ENCODE data around the gene CDHR3. TPM values are rescaled to one million over a fixed set of nuclear protein-coding genes. Genes with fewer than 3 reads are reported as not detected.

CDHR3 gene
- total RNA-seq, 1 donor from 2014 or later, result 10.6 TPM

GRCh38 chr7:106065575-106066500 is 102.8 kb downstream of the CDHR3 start:
- H3K9me3 Mint-ChIP-seq (ENCODE audit: unreplicated experiment), result no peaks in the 10 kb centered on the region
- peaks cover 4% of the 10 kb centered on the region for H3K27me3 Mint-ChIP-seq (ENCODE audit: unreplicated experiment)
- no peak for DNase-seq (ENCODE audit: low spot score)
- no peak for TF ChIP-seq CTCF (IDR thresholded peaks at IDR 0.05; ENCODE audit: unreplicated experiment)
- H3K36me3 Mint-ChIP-seq (ENCODE audit: low read depth, unreplicated experiment), result peaks cover 4% of the 10 kb centered on the region
- no peak overlapping the region for H3K4me3 Mint-ChIP-seq (ENCODE audit: unreplicated experiment)
- H3K4me1 Mint-ChIP-seq (ENCODE audit: unreplicated experiment), result peaks cover 36% of the 10 kb centered on the region
- no peak overlapping the region for H3K27ac Mint-ChIP-seq (ENCODE audit: unreplicated experiment)

- Mint-ChIP-seq H3K27me3 (ENCODE audit: unreplicated experiment) (peaks cover 2% of the 10 kb centered on the region), H3K4me1 (ENCODE audit: unreplicated experiment) (peaks cover 50% of the 10 kb centered on the region), H3K27ac (ENCODE audit: unreplicated experiment) (no peak overlapping the region), H3K9me3 (ENCODE audit: unreplicated experiment) (no peaks in the 10 kb centered on the region), H3K4me3 (ENCODE audit: unreplicated experiment) (no peak overlapping the region), H3K36me3 (ENCODE audit: low read depth, unreplicated experiment) (no peaks in the 10 kb centered on the region)
- no peak for TF ChIP-seq CTCF (IDR thresholded peaks at IDR 0.05; ENCODE audit: unreplicated experiment)
- no peak for DNase-seq (ENCODE audit: low spot score)
Observed at GRCh38 chr7:106067678-106068077, 104.6 kb downstream of the CDHR3 start.

GRCh38 chr7:106068538-106068961 is 105.5 kb downstream of the CDHR3 start:
- Mint-ChIP-seq H3K4me3 (ENCODE audit: unreplicated experiment) (no peak overlapping the region), H3K36me3 (ENCODE audit: low read depth, unreplicated experiment) (no peaks in the 10 kb centered on the region), H3K27ac (ENCODE audit: unreplicated experiment) (no peak overlapping the region), H3K4me1 (ENCODE audit: unreplicated experiment) (peaks cover 50% of the 10 kb centered on the region), H3K27me3 (ENCODE audit: unreplicated experiment) (peaks cover 2% of the 10 kb centered on the region), H3K9me3 (ENCODE audit: unreplicated experiment) (no peaks in the 10 kb centered on the region)
- DNase-seq (ENCODE audit: low spot score), result no peak
- no peak for TF ChIP-seq CTCF (IDR thresholded peaks at IDR 0.05; ENCODE audit: unreplicated experiment)

DNA sequence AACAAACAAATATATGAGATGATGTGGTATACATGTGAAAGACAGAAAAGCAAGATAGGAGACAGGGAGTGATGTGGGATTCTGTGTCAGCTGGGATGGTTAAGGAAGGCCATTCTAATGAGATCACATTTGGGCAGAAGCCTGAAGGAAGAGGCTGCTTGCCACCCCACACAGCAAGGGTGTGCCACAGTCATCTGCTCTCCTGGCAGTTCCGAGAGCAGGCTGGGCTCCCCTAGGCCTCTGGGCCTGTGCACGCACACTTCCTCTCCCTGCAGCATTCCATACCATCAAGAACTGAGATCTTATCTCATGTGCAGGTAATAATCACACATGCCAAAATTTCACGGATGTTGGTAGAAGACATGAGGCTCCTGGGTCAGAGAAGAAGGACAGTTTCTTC is 105.9 kb downstream of the CDHR3 start:
- TF ChIP-seq CTCF (IDR thresholded peaks at IDR 0.05; ENCODE audit: unreplicated experiment), result no peak
- Mint-ChIP-seq H3K27me3 (ENCODE audit: unreplicated experiment) (peaks cover 3% of the 10 kb centered on the region), H3K27ac (ENCODE audit: unreplicated experiment) (no peak overlapping the region), H3K4me1 (ENCODE audit: unreplicated experiment) (peaks cover 50% of the 10 kb centered on the region), H3K36me3 (ENCODE audit: low read depth, unreplicated experiment) (no peaks in the 10 kb centered on the region), H3K9me3 (ENCODE audit: unreplicated experiment) (no peaks in the 10 kb centered on the region), H3K4me3 (ENCODE audit: unreplicated experiment) (no peak overlapping the region)
- DNase-seq (ENCODE audit: low spot score), result no peak

Measured in endothelial cell (in vitro differentiated cells).